Glutamatergic neuron (in vitro differentiated cells): ENCODE results near the gene TMOD1. TPM values are rescaled to one million over a fixed set of nuclear protein-coding genes. Genes with fewer than 3 reads are reported as not detected.

ENCODE experiments used
- DNase-seq: peaks from one replicate; pipeline ENCODE4 v3.0.0; 2022
- H3K27ac Mint-ChIP-seq: one replicate; pipeline ENCODE4 v1.8.0; 2020; ENCODE audit warnings: mild to moderate bottlenecking, mixed read lengths, inconsistent platforms; ENCODE audit not compliant: unreplicated experiment
- H3K27me3 Mint-ChIP-seq: one replicate; pipeline ENCODE4 v1.8.0; 2020; ENCODE audit warnings: mild to moderate bottlenecking, moderate library complexity, mixed read lengths, inconsistent platforms; ENCODE audit not compliant: unreplicated experiment
- H3K36me3 Mint-ChIP-seq: one replicate; pipeline ENCODE4 v1.8.0; 2020; ENCODE audit warnings: mild to moderate bottlenecking, mixed read lengths, inconsistent platforms; ENCODE audit not compliant: unreplicated experiment
- H3K4me1 Mint-ChIP-seq: one replicate; pipeline ENCODE4 v1.8.0; 2020; ENCODE audit warnings: mild to moderate bottlenecking, low read depth, mixed read lengths, inconsistent platforms; ENCODE audit not compliant: unreplicated experiment
- H3K4me3 Mint-ChIP-seq: one replicate; pipeline ENCODE4 v1.8.0; 2020; ENCODE audit warnings: mild to moderate bottlenecking, mixed read lengths, inconsistent platforms; ENCODE audit not compliant: unreplicated experiment
- H3K9me3 Mint-ChIP-seq: one replicate; pipeline ENCODE4 v1.8.0; 2020; ENCODE audit warnings: mild to moderate bottlenecking, moderate library complexity, mixed read lengths, inconsistent platforms; ENCODE audit not compliant: unreplicated experiment
- total RNA-seq: library from RNA; stranded (reverse); fragmentation: NEBNext Ultra II Directional; extraction: Animal tissue kit (Norgen Biotek cat#: 25700); gene quantifications from one replicate; pipeline ENCODE4 v1.2.1, GENCODE V29; 2021; ENCODE audit not compliant: unreplicated experiment
- TF ChIP-seq, protein P1 (sequence below): fragments of 200-600 bp; sonication (generic); IDR thresholded peaks from one replicate; pipeline ENCODE4 v1.5.0; 2021; ENCODE audit not compliant: partially characterized antibody, unreplicated experiment

TMOD1 gene
- total RNA-seq, 1 donor from 2014 or later: 0.64 TPM

DNA sequence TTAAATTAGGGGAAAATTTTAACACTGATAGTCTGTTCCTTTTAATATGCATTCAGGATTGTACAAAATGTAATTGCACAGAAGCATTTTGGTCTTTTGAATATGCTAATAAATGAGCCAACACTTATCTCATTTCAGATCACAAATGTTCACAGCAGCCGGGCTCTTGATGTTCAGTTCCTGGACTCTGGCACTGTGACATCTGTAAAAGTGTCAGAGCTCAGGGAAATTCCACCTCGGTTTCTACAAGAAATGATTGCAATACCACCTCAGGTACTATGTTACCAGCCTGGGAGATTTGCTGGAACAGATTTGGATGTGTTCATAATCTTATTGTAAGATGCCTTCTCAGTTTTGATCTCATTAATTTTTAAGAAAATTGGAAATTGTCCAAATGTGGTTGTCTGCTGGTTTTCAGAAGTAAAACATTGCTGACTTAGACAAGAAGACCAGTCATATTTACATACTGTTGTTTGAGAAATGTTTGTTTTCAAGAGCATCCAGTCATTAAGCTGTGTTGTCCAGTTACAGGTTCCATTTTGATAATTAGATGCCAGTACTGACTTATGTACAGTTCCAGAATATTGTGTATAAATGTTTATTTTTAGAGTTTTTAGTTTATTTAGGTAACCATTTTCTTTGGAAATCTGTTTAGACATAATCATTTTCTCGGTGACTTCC, 23.0 kb upstream of the TMOD1 start:
- no peaks in the 10 kb centered on the region for H3K36me3 Mint-ChIP-seq
- no peaks in the 10 kb centered on the region for H3K4me1 Mint-ChIP-seq
- TF ChIP-seq, protein P1, sequence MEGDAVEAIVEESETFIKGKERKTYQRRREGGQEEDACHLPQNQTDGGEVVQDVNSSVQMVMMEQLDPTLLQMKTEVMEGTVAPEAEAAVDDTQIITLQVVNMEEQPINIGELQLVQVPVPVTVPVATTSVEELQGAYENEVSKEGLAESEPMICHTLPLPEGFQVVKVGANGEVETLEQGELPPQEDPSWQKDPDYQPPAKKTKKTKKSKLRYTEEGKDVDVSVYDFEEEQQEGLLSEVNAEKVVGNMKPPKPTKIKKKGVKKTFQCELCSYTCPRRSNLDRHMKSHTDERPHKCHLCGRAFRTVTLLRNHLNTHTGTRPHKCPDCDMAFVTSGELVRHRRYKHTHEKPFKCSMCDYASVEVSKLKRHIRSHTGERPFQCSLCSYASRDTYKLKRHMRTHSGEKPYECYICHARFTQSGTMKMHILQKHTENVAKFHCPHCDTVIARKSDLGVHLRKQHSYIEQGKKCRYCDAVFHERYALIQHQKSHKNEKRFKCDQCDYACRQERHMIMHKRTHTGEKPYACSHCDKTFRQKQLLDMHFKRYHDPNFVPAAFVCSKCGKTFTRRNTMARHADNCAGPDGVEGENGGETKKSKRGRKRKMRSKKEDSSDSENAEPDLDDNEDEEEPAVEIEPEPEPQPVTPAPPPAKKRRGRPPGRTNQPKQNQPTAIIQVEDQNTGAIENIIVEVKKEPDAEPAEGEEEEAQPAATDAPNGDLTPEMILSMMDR: no peak
- no peak for DNase-seq
- peaks cover 4% of the 10 kb centered on the region for H3K9me3 Mint-ChIP-seq
- no peak overlapping the region for H3K4me3 Mint-ChIP-seq
- no peak overlapping the region for H3K27ac Mint-ChIP-seq
- H3K27me3 Mint-ChIP-seq: peaks cover 3% of the 10 kb centered on the region

DNA sequence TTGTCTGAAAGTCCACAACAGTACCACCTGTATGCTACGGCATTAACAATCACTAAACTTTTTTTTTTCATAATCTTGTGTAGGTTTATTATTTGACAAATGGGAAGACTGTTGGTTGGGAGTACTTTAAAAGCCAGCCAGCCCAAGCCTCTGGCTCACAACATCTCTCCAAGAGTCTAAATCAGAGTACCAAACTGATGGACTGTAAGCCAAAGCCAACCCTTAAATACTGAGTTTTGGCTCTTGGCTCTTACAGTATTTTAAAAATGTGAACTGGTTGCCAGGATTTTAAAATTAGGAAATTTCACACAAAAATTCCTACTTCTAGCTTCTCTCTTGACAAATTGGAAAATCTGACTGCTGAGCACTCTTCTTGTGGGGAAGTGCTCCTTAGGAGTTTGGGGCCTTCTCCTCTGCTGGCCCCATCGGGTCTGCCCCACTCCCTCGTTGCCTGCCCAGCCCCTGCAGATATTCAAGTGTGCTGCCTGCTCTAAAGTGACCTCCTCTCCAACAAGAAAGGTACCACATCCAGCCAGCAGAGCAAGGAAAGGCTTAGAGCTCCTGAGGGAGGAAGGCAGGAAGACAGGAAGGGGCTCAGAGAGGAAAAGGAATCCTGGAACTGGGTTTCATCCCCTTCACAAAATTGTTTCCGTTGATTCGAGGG, 21.8 kb upstream of the TMOD1 start:
- Mint-ChIP-seq H3K36me3 (no peaks in the 10 kb centered on the region), H3K9me3 (peaks cover 1% of the 10 kb centered on the region), H3K27ac (no peak overlapping the region), H3K27me3 (peaks cover 3% of the 10 kb centered on the region), H3K4me1 (no peaks in the 10 kb centered on the region), H3K4me3 (no peak overlapping the region)
- no peak for DNase-seq
- TF ChIP-seq, protein P1: no peak

DNA sequence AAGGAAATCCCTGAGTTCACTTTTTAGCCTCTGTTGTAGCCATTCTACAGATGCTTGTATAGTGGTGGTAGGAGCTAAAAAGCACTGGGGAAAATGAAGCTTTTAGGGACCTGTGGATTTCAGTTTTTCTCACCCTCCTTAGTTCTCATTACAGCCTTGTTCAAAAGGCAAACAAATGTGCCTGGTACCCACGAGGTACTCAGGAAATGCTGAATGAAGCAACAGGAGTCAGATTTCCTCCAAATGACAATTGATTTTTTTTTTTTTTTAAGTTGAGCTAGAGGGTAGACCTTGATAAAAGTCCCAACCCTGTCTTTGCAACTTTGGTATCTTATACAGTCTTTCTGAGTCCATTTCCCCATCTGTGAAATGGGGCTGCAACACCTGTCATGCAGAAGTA, 21.3 kb upstream of the TMOD1 start:
- Mint-ChIP-seq H3K27ac (no peak overlapping the region), H3K36me3 (no peaks in the 10 kb centered on the region), H3K27me3 (peaks cover 3% of the 10 kb centered on the region), H3K4me1 (no peaks in the 10 kb centered on the region), H3K9me3 (peaks cover 1% of the 10 kb centered on the region), H3K4me3 (no peak overlapping the region)
- no peak for DNase-seq
- TF ChIP-seq, protein P1: no peak

DNA sequence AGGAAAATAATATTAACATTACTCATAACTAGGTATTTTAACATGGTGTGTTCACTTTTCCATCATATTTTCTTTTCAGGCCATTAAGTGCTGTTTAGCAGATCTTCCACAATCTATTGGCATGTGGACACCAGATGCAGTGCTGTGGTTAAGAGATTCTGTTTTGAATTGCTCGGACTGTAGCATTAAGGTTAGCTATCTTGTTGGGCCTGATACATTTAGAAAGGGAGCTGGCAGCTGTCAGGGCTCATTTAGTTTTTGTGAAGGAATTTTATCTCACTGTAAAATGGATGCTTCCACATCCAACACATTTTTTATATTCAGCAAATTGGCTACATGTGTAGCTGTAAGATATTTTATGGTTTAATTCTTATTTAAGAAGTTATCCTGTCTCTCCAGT, 20.7 kb upstream of the TMOD1 start:
- TF ChIP-seq, protein P1: no peak
- peaks cover 3% of the 10 kb centered on the region for H3K27me3 Mint-ChIP-seq
- no peaks in the 10 kb centered on the region for H3K4me1 Mint-ChIP-seq
- no peak for DNase-seq
- H3K9me3 Mint-ChIP-seq: peaks cover 1% of the 10 kb centered on the region
- no peaks in the 10 kb centered on the region for H3K36me3 Mint-ChIP-seq
- H3K4me3 Mint-ChIP-seq: no peak overlapping the region
- H3K27ac Mint-ChIP-seq: no peak overlapping the region

DNA sequence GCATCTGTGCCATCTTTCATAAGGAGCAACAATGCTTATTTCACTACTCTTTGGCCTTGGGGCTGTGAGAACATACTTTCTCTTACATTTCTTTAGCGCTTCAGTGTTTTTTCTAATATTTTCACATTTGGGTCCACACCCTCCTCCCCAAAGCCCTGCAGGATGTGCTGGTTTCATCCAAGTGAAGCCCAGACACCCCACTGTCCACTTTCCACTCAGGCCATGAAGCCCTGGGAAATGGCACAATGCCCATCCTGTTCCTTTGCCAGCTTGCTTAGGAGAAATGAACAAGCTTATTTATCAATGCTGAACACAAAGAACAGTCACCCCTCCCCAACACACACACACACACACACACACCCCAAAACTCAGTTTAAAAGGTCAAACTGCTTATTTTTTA, 17.3 kb upstream of the TMOD1 start:
- no peak overlapping the region for H3K4me3 Mint-ChIP-seq
- TF ChIP-seq, protein P1: no peak

More for the DNA sequence above, 17.3 kb upstream of the TMOD1 start:
- no peaks in the 10 kb centered on the region for H3K27me3 Mint-ChIP-seq
- H3K27ac Mint-ChIP-seq: no peak overlapping the region
- peaks cover 1% of the 10 kb centered on the region for H3K9me3 Mint-ChIP-seq
- DNase-seq: no peak
- H3K4me1 Mint-ChIP-seq: no peaks in the 10 kb centered on the region
- no peaks in the 10 kb centered on the region for H3K36me3 Mint-ChIP-seq
